ENCODE data around the gene ATRNL1. TPM values are rescaled to one million over a fixed set of nuclear protein-coding genes. Genes with fewer than 3 reads are reported as not detected.

ATRNL1 gene
- total RNA-seq, 1 experiment from 2014 or later = not detected

DNA sequence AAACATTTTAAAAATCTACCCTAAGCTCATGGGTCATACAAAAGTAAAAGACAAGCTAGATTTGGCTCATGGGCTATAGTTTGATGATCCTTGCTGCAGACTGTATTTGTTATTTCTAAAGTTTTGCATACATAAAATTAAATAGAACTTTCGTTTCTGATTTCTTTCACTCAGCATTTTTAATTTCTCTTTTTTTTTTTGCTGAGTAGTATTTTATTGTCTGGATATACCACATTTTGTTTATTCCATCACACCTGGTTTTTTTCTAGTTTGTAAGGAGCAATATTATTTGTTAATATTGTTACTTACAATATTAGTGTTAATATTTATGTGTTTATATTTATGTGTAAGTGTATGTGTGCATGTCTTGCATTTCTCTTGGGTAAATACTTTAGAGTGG is 291.5 kb downstream of the ATRNL1 start:
- H3K36me3 ChIP-seq (ENCODE audit: control insufficient read depth, insufficient read depth, low read length) = no peaks in the 10 kb centered on the region
- Mint-ChIP-seq H3K27ac (ENCODE audit: unreplicated experiment) (no peak overlapping the region), H3K36me3 (ENCODE audit: insufficient read depth, unreplicated experiment) (no peaks in the 10 kb centered on the region), H3K4me1 (ENCODE audit: low read depth, unreplicated experiment) (no peaks in the 10 kb centered on the region), H3K27me3 (ENCODE audit: insufficient read depth, unreplicated experiment) (no peaks in the 10 kb centered on the region), H3K4me3 (ENCODE audit: unreplicated experiment) (no peak overlapping the region), H3K9me3 (ENCODE audit: unreplicated experiment) (peaks cover 1% of the 10 kb centered on the region)
- ChIA-PET POLR2A (no interaction called here), CTCF (no interaction called here)
- H3K4me3 ChIP-seq (ENCODE audit: low read depth, low read length) = no peak overlapping the region
- TF ChIP-seq CTCF (IDR thresholded peaks at IDR 0.05; ENCODE audit: insufficient read depth in 1 of 2, low read depth in 1 of 2, low read length in 1 of 2, severe bottlenecking in 1 of 2, unreplicated experiment in 1 of 2) = no peak
- intact Hi-C loops (cut with micrococcal nuclease; ENCODE audit: unreplicated experiment) = no loop called here
- no TSS peak for BruUV-seq (replicated peaks)
- 0 out of 2 replicates have a peak, but pooled peaks cover 4% of the 10 kb centered on the region for H3K9me3 ChIP-seq
- DNase-seq = no peak
- H3K4me1 ChIP-seq = no peaks in the 10 kb centered on the region
- no peaks in the 10 kb centered on the region for H3K27me3 ChIP-seq (replicated peaks; ENCODE audit: control insufficient read depth, insufficient read depth, low read length)

DNA sequence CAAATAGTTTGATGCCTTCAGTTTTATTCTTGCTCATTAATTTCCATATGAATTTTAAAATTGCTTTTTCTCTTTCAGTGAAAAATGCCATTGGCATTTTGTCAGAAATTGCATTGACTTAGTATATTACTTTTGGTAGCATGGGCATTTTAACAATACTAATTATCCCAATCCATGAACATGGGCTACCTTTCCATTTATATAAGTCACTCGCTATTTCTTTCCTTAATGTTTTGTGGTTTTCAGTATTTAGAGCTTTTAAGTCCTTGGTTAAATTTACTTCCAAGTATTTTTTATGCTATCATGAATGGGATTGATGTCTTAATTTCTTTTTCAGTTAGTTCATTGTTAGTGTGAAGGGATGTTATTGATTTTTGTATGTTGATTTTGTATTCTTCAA is 297.4 kb downstream of the ATRNL1 start:
- ChIA-PET CTCF (no interaction called here), POLR2A (no interaction called here)
- no peaks in the 10 kb centered on the region for H3K27me3 ChIP-seq (replicated peaks; ENCODE audit: control insufficient read depth, insufficient read depth, low read length)
- no peak for TF ChIP-seq CTCF (IDR thresholded peaks at IDR 0.05; ENCODE audit: insufficient read depth in 1 of 2, low read depth in 1 of 2, low read length in 1 of 2, severe bottlenecking in 1 of 2, unreplicated experiment in 1 of 2)
- H3K27me3 Mint-ChIP-seq (ENCODE audit: insufficient read depth, unreplicated experiment) = no peaks in the 10 kb centered on the region
- no TSS peak for BruUV-seq (replicated peaks)
- H3K9me3 Mint-ChIP-seq (ENCODE audit: unreplicated experiment) = peaks cover 16% of the 10 kb centered on the region
- no peak overlapping the region for H3K4me3 ChIP-seq (ENCODE audit: low read depth, low read length)
- H3K4me1 ChIP-seq = no peaks in the 10 kb centered on the region
- H3K4me1 Mint-ChIP-seq (ENCODE audit: low read depth, unreplicated experiment) = no peaks in the 10 kb centered on the region
- no peaks in the 10 kb centered on the region for H3K36me3 ChIP-seq (ENCODE audit: control insufficient read depth, insufficient read depth, low read length)
- DNase-seq = no peak
- intact Hi-C loops (cut with micrococcal nuclease; ENCODE audit: unreplicated experiment) = no loop called here
- H3K4me3 Mint-ChIP-seq (ENCODE audit: unreplicated experiment) = no peak overlapping the region
- no peak overlapping the region for H3K27ac Mint-ChIP-seq (ENCODE audit: unreplicated experiment)
- H3K9me3 ChIP-seq = 0 out of 2 replicates have a peak, but pooled peaks cover 6% of the 10 kb centered on the region
- H3K36me3 Mint-ChIP-seq (ENCODE audit: insufficient read depth, unreplicated experiment) = no peaks in the 10 kb centered on the region

- Histone ChIP-seq H3K9me3 (no peaks in the 10 kb centered on the region), H3K27me3 (replicated peaks; ENCODE audit: control insufficient read depth, insufficient read depth, low read length) (no peaks in the 10 kb centered on the region), H3K4me3 (ENCODE audit: low read depth, low read length) (no peak overlapping the region), H3K4me1 (no peaks in the 10 kb centered on the region), H3K36me3 (ENCODE audit: control insufficient read depth, insufficient read depth, low read length) (no peaks in the 10 kb centered on the region)
- no peaks in the 10 kb centered on the region for H3K4me1 Mint-ChIP-seq (ENCODE audit: low read depth, unreplicated experiment)
- CTCF ChIA-PET = no interaction called here
- intact Hi-C loops (cut with micrococcal nuclease; ENCODE audit: unreplicated experiment) = no loop called here
- H3K4me3 Mint-ChIP-seq (ENCODE audit: unreplicated experiment) = no peak overlapping the region
- POLR2A ChIA-PET = no interaction called here
- H3K36me3 Mint-ChIP-seq (ENCODE audit: insufficient read depth, unreplicated experiment) = no peaks in the 10 kb centered on the region
- peaks cover 4% of the 10 kb centered on the region for H3K27me3 Mint-ChIP-seq (ENCODE audit: insufficient read depth, unreplicated experiment)
- no peak for DNase-seq
- no peak for TF ChIP-seq CTCF (IDR thresholded peaks at IDR 0.05; ENCODE audit: insufficient read depth in 1 of 2, low read depth in 1 of 2, low read length in 1 of 2, severe bottlenecking in 1 of 2, unreplicated experiment in 1 of 2)
- H3K27ac Mint-ChIP-seq (ENCODE audit: unreplicated experiment) = no peak overlapping the region
- H3K9me3 Mint-ChIP-seq (ENCODE audit: unreplicated experiment) = no peaks in the 10 kb centered on the region
- no TSS peak for BruUV-seq (replicated peaks)
Measured at GRCh38 chr10:115398026-115398425, 304.9 kb downstream of the ATRNL1 start.

Measured in Caco-2 (cell line).